Ishikawa (cell line): ENCODE data around the gene NLGN1.

ENCODE experiments used
- RAD21 ChIP-seq: IDR thresholded peaks from 2 replicates; pipeline ENCODE4 v1.6.1; 2012; ENCODE audit warnings: low read depth
- TEAD4 ChIP-seq: IDR thresholded peaks from 2 replicates; pipeline ENCODE4 v1.6.1; 2012
- ZBTB7A ChIP-seq: IDR thresholded peaks from 2 replicates; pipeline ENCODE4 v1.6.1; 2012; ENCODE audit warnings: low read depth

- TF ChIP-seq TEAD4 = no peak
- TF ChIP-seq ZBTB7A = no peak
- no peak for TF ChIP-seq RAD21
Observed at GRCh38 chr3:173465112-173465511, 67.6 kb downstream of the NLGN1 start.
